ENCODE measurements around the gene DUS3L.
A peak's percentile ranks its signal among the peaks of the same experiment; 100 is the strongest.

DUS3L gene

GRCh38 chr19:5821521-5822180 is 30.7 kb upstream of the DUS3L start:
- no peak for DNase-seq

- no peak for DNase-seq
Observed at GRCh38 chr19:5820785-5821184, 29.8 kb upstream of the DUS3L start.

- DNase-seq: no peak
Observed at GRCh38 chr19:5818594-5818993, 27.6 kb upstream of the DUS3L start.

GRCh38 chr19:5817218-5817617 is 26.3 kb upstream of the DUS3L start:
- no peak for DNase-seq

GRCh38 chr19:5814852-5815246 is 23.9 kb upstream of the DUS3L start:
- DNase-seq: no peak

GRCh38 chr19:5814123-5814851 is 23.3 kb upstream of the DUS3L start:
- DNase-seq: no peak

GRCh38 chr19:5811117-5811516 is 20.2 kb upstream of the DUS3L start:
- DNase-seq: no peak

GRCh38 chr19:5809469-5809868 is 18.5 kb upstream of the DUS3L start:
- no peak for DNase-seq

- no peak for DNase-seq
Observed at GRCh38 chr19:5809053-5809452, 18.1 kb upstream of the DUS3L start.

GRCh38 chr19:5808120-5808816 is 17.3 kb upstream of the DUS3L start:
- no peak for DNase-seq

- no peak for DNase-seq
Observed at GRCh38 chr19:5806905-5807304, 15.9 kb upstream of the DUS3L start.

- no peak for DNase-seq
Observed at GRCh38 chr19:5806133-5806489, 15.1 kb upstream of the DUS3L start.

GRCh38 chr19:5805462-5806132 is 14.6 kb upstream of the DUS3L start:
- peak; percentile 85 for DNase-seq

- peak; percentile 78 for DNase-seq
Observed at GRCh38 chr19:5804516-5805461, 13.8 kb upstream of the DUS3L start, which contains the start of gene NRTN. NRTN (plus strand) TSS chr19:5805067; CDS start chr19:5824166, 19,099 bp downstream.

- DNase-seq: peak; percentile 98
Observed at GRCh38 chr19:5803752-5804515, 13.0 kb upstream of the DUS3L start.

GRCh38 chr19:5803441-5803751 is 12.4 kb upstream of the DUS3L start:
- DNase-seq: no peak

- DNase-seq: no peak
Observed at GRCh38 chr19:5801796-5802619, 11.0 kb upstream of the DUS3L start.

GRCh38 chr19:5800361-5801270 is 9.7 kb upstream of the DUS3L start:
- DNase-seq: no peak
